Measurements from ENCODE around the gene ALDOC.
A peak's percentile ranks its signal among the peaks of the same experiment; 100 is the strongest.

Gene ALDOC

GRCh38 chr17:28570716-28571360 is 5.9 kb downstream of the ALDOC start:
- no peak for DNase-seq (ENCODE audit: low read depth, low spot score)
- Histone ChIP-seq H3K9me3 (ENCODE audit: insufficient read depth, low read length) (no peaks in the 10 kb centered on the region), H3K4me1 (ENCODE audit: insufficient read depth, insufficient read length) (peaks cover 7% of the 10 kb centered on the region), H3K4me3 (ENCODE audit: insufficient read length, low read depth) (peak overlapping the region; percentile 88), H3K9ac (ENCODE audit: insufficient read length, low read depth) (peak overlapping the region; percentile 90), H3K36me3 (ENCODE audit: insufficient read depth, insufficient read length, low read length) (peaks cover 27% of the 10 kb centered on the region), H3K27me3 (ENCODE audit: insufficient read depth, insufficient read length) (peaks cover 7% of the 10 kb centered on the region)
- no peak for TF ChIP-seq SUZ12 (IDR thresholded peaks at IDR 0.05; ENCODE audit: extremely low read depth, insufficient read depth, insufficient read length)
- TF ChIP-seq ZNF274 (IDR thresholded peaks at IDR 0.05; ENCODE audit: low read depth, low read length) = no peak
- TF ChIP-seq YY1 (IDR thresholded peaks at IDR 0.05; ENCODE audit: insufficient read depth, insufficient read length) = no peak

DNA sequence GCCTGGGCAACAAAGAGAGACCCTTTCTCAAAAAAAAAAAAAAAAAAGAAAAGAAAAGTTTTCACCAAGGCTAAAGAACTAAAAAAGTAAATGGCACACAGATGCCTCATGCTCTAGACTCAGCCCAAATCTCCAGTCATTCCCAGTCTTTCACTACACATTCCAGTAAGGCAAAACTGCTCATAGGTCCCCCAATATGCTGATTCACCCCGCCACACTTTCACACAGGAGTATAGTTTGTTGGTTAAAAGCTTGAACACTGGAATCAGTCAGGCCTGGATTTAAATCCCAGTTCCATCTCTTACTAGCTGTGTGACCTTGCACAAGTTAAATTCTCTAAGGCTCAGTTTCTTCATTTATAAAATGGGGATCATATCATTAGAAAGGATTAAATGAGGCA is 7.2 kb downstream of the ALDOC start:
- TF ChIP-seq ZNF274 (IDR thresholded peaks at IDR 0.05; ENCODE audit: low read depth, low read length) = no peak
- no peak for TF ChIP-seq SUZ12 (IDR thresholded peaks at IDR 0.05; ENCODE audit: extremely low read depth, insufficient read depth, insufficient read length)
- no peak for TF ChIP-seq YY1 (IDR thresholded peaks at IDR 0.05; ENCODE audit: insufficient read depth, insufficient read length)
- Histone ChIP-seq H3K9ac (ENCODE audit: insufficient read length, low read depth) (no peak overlapping the region), H3K9me3 (ENCODE audit: insufficient read depth, low read length) (no peaks in the 10 kb centered on the region), H3K27me3 (ENCODE audit: insufficient read depth, insufficient read length) (peaks cover 7% of the 10 kb centered on the region), H3K36me3 (ENCODE audit: insufficient read depth, insufficient read length, low read length) (peaks cover 18% of the 10 kb centered on the region), H3K4me1 (ENCODE audit: insufficient read depth, insufficient read length) (no peaks in the 10 kb centered on the region), H3K4me3 (ENCODE audit: insufficient read length, low read depth) (no peak overlapping the region)
- no peak for DNase-seq (ENCODE audit: low read depth, low spot score)

GRCh38 chr17:28567604-28568003 is 9.1 kb downstream of the ALDOC start:
- H3K4me1 ChIP-seq (ENCODE audit: insufficient read depth, insufficient read length) = no peaks in the 10 kb centered on the region
- H3K36me3 ChIP-seq (ENCODE audit: insufficient read depth, insufficient read length, low read length) = peaks cover 8% of the 10 kb centered on the region
- H3K9me3 ChIP-seq (ENCODE audit: insufficient read depth, low read length) = no peaks in the 10 kb centered on the region
- DNase-seq (ENCODE audit: low read depth, low spot score) = no peak
- no peak overlapping the region for H3K9ac ChIP-seq (ENCODE audit: insufficient read length, low read depth)
- peaks cover 5% of the 10 kb centered on the region for H3K27me3 ChIP-seq (ENCODE audit: insufficient read depth, insufficient read length)
- TF ChIP-seq SUZ12 (IDR thresholded peaks at IDR 0.05; ENCODE audit: extremely low read depth, insufficient read depth, insufficient read length) (no peak), ZNF274 (IDR thresholded peaks at IDR 0.05; ENCODE audit: low read depth, low read length) (no peak)
- no peak overlapping the region for H3K4me3 ChIP-seq (ENCODE audit: insufficient read length, low read depth)

DNA sequence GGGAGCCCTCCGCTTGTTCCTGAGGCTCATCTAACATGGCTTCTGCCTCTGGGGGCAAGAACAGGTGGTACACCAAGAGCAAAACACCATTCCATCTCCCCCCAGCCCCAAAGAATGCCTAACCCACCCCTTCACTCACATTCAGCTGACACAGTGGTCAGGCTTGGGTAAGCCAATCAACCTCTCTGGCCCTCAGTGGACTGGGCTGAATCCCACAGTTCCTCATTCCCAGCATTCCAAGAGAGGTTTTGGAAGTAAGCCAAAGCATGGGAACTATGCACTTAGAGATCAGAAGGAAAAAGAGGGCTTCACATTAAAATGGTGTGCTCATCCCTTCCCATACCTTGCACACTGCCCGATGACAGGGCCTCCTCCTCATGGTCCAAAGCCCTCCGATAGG is 13.2 kb downstream of the ALDOC start:
- TF ChIP-seq ZNF274 (IDR thresholded peaks at IDR 0.05; ENCODE audit: low read depth, low read length) (no peak), YY1 (IDR thresholded peaks at IDR 0.05; ENCODE audit: insufficient read depth, insufficient read length) (no peak), SUZ12 (IDR thresholded peaks at IDR 0.05; ENCODE audit: extremely low read depth, insufficient read depth, insufficient read length) (no peak)
- Histone ChIP-seq H3K9me3 (ENCODE audit: insufficient read depth, low read length) (no peaks in the 10 kb centered on the region), H3K27me3 (ENCODE audit: insufficient read depth, insufficient read length) (no peaks in the 10 kb centered on the region), H3K9ac (ENCODE audit: insufficient read length, low read depth) (no peak overlapping the region), H3K36me3 (ENCODE audit: insufficient read depth, insufficient read length, low read length) (peaks cover 16% of the 10 kb centered on the region), H3K4me3 (ENCODE audit: insufficient read length, low read depth) (no peak overlapping the region), H3K4me1 (ENCODE audit: insufficient read depth, insufficient read length) (no peaks in the 10 kb centered on the region)
- DNase-seq (ENCODE audit: low read depth, low spot score) = no peak

GRCh38 chr17:28555022-28555421 is 21.7 kb downstream of the ALDOC start:
- no peak overlapping the region for H3K9ac ChIP-seq (ENCODE audit: insufficient read length, low read depth)
- H3K9me3 ChIP-seq (ENCODE audit: insufficient read depth, low read length) = no peaks in the 10 kb centered on the region
- no peak for DNase-seq (ENCODE audit: low read depth, low spot score)
- TF ChIP-seq SUZ12 (IDR thresholded peaks at IDR 0.05; ENCODE audit: extremely low read depth, insufficient read depth, insufficient read length) = no peak
- TF ChIP-seq ZNF274 (IDR thresholded peaks at IDR 0.05; ENCODE audit: low read depth, low read length) = no peak
- no peak for TF ChIP-seq YY1 (IDR thresholded peaks at IDR 0.05; ENCODE audit: insufficient read depth, insufficient read length)
- H3K36me3 ChIP-seq (ENCODE audit: insufficient read depth, insufficient read length, low read length) = peaks cover 49% of the 10 kb centered on the region
- no peaks in the 10 kb centered on the region for H3K4me1 ChIP-seq (ENCODE audit: insufficient read depth, insufficient read length)
- H3K27me3 ChIP-seq (ENCODE audit: insufficient read depth, insufficient read length) = no peaks in the 10 kb centered on the region
- H3K4me3 ChIP-seq (ENCODE audit: insufficient read length, low read depth) = no peak overlapping the region

GRCh38 chr17:28554565-28554964 is 22.1 kb downstream of the ALDOC start:
- TF ChIP-seq YY1 (IDR thresholded peaks at IDR 0.05; ENCODE audit: insufficient read depth, insufficient read length) (no peak), SUZ12 (IDR thresholded peaks at IDR 0.05; ENCODE audit: extremely low read depth, insufficient read depth, insufficient read length) (no peak), ZNF274 (IDR thresholded peaks at IDR 0.05; ENCODE audit: low read depth, low read length) (no peak)
- H3K9me3 ChIP-seq (ENCODE audit: insufficient read depth, low read length) = no peaks in the 10 kb centered on the region
- no peaks in the 10 kb centered on the region for H3K27me3 ChIP-seq (ENCODE audit: insufficient read depth, insufficient read length)
- H3K36me3 ChIP-seq (ENCODE audit: insufficient read depth, insufficient read length, low read length) = peaks cover 48% of the 10 kb centered on the region
- DNase-seq (ENCODE audit: low read depth, low spot score) = no peak
- no peak overlapping the region for H3K9ac ChIP-seq (ENCODE audit: insufficient read length, low read depth)
- H3K4me3 ChIP-seq (ENCODE audit: insufficient read length, low read depth) = no peak overlapping the region
- H3K4me1 ChIP-seq (ENCODE audit: insufficient read depth, insufficient read length) = peaks cover 2% of the 10 kb centered on the region

GRCh38 chr17:28553000-28553505 is 23.6 kb downstream of the ALDOC start:
- Histone ChIP-seq H3K4me3 (ENCODE audit: insufficient read length, low read depth) (no peak overlapping the region), H3K27me3 (ENCODE audit: insufficient read depth, insufficient read length) (no peaks in the 10 kb centered on the region), H3K9me3 (ENCODE audit: insufficient read depth, low read length) (no peaks in the 10 kb centered on the region), H3K4me1 (ENCODE audit: insufficient read depth, insufficient read length) (peaks cover 6% of the 10 kb centered on the region), H3K36me3 (ENCODE audit: insufficient read depth, insufficient read length, low read length) (peaks cover 47% of the 10 kb centered on the region), H3K9ac (ENCODE audit: insufficient read length, low read depth) (no peak overlapping the region)
- TF ChIP-seq YY1 (IDR thresholded peaks at IDR 0.05; ENCODE audit: insufficient read depth, insufficient read length) (no peak), SUZ12 (IDR thresholded peaks at IDR 0.05; ENCODE audit: extremely low read depth, insufficient read depth, insufficient read length) (no peak), ZNF274 (IDR thresholded peaks at IDR 0.05; ENCODE audit: low read depth, low read length) (no peak)
- no peak for DNase-seq (ENCODE audit: low read depth, low spot score)
